ENCODE data around the gene NR2F2. TPM values are rescaled to one million over a fixed set of nuclear protein-coding genes. Genes with fewer than 3 reads are reported as not detected.

NR2F2 gene
- polyA plus RNA-seq, 1 donor (not counting 4 experiments of a cell fraction or from before 2014, with no cell fraction given), result 19.5 TPM

DNA sequence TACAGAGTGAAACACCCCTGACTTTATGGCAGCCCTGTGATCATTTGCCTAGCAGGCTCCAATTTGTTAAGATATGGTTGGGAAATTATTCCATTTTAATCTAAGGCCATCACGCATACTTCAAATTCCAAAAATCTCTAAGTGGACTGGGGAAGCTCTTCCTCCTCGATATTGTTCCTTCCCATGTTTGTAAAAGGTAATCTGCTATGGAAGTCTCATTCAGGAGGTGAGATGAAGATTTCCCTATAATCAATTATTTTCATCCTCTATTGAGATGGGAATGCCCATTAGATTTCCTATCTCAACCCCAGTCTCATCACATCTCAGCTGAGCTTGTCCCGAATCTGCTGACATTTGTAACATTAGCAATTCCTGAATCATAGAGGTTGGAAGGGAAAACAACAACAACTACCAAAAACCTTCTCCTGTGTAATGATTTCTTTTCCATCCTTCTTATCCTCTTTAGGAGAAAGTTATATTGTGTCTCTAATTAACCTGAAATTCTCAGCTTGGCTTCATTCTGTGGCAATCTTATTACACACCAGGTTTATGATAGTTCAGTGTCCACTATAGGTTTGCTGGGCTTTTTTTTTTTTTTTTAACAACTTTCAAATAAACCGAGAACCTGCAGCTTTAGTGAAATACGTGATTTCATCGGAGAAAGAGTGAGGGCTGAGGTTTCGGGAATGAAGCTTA lies 2.2 kb upstream of the NR2F2 start:
- H3K4me3 ChIP-seq (ENCODE audit: control insufficient read depth in 2 of 3, extremely low read depth in 1 of 3, insufficient read depth in 2 of 3, low read depth in 1 of 3, low read length in 3 of 3), result peak overlapping the region in 2 of 3 experiments; percentile 84 to 97
- peak overlapping the region; percentile 8 for H3K27ac ChIP-seq (ENCODE audit: control insufficient read depth, insufficient read depth, low read length)
- FAIRE-seq, result no peak

DNA sequence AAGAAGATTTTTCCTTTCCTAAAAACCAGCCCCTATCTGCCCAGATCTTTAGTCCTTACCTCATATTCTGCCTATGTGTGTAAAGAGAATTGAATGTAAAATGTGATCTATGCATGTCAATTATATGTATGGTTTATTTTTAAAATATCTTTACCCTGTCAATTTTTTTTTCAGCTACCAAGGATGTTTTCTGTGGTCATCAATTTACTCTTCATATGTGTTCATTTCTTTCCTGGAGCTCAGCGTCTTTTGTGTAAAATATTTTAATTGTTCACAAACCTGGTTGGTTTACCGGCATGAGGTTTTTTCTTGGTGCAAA lies 1.7 kb upstream of the NR2F2 start:
- peaks cover 30% of the 10 kb centered on the region for H3K4me1 ChIP-seq (ENCODE audit: control insufficient read depth, extremely low read depth, insufficient read depth, low read length)
- FAIRE-seq (no peak), DNase-seq (ENCODE audit: low read depth, low spot score) (no peak)
- H3K9me3 ChIP-seq (ENCODE audit: control insufficient read depth, low read depth, low read length), result no peaks in the 10 kb centered on the region
- H3K27me3 ChIP-seq (ENCODE audit: control insufficient read depth, extremely low read depth, insufficient read depth, low read length), result no peaks in the 10 kb centered on the region
- H3K9ac ChIP-seq (ENCODE audit: control insufficient read depth, extremely low read depth, insufficient read depth, low read length), result no peak overlapping the region
- no peaks in the 10 kb centered on the region for H4K20me1 ChIP-seq (ENCODE audit: control insufficient read depth, extremely low read depth, insufficient read depth, low read length)
- no peak overlapping the region for H2AFZ ChIP-seq (ENCODE audit: control insufficient read depth, low read length)
- peaks cover 61% of the 10 kb centered on the region for H3K79me2 ChIP-seq (ENCODE audit: control insufficient read depth, insufficient read depth, low read length)
- peaks cover 0 to under 1% of the 10 kb centered on the region in 2 experiments for H3K36me3 ChIP-seq (ENCODE audit: control insufficient read depth in 2 of 2, extremely low read depth in 1 of 2, insufficient read depth in 2 of 2, low read length in 2 of 2)
- no peak overlapping the region for H3K4me3 ChIP-seq (ENCODE audit: control insufficient read depth in 2 of 3, extremely low read depth in 1 of 3, insufficient read depth in 2 of 3, low read depth in 1 of 3, low read length in 3 of 3)
- no peaks in the 10 kb centered on the region for H3K9me1 ChIP-seq (ENCODE audit: control insufficient read depth, extremely low read depth, insufficient read depth, low read length)
- dilution Hi-C loops (cut with MboI; ENCODE audit: extremely low pct_ligation_motif_present, low sequenced_read_pairs), result no loop called here
- H3K27ac ChIP-seq (ENCODE audit: control insufficient read depth, insufficient read depth, low read length), result no peak overlapping the region
- TF ChIP-seq EZH2 (IDR thresholded peaks at IDR 0.05; ENCODE audit: low read length), result no peak
- TF ChIP-seq, protein P1, sequence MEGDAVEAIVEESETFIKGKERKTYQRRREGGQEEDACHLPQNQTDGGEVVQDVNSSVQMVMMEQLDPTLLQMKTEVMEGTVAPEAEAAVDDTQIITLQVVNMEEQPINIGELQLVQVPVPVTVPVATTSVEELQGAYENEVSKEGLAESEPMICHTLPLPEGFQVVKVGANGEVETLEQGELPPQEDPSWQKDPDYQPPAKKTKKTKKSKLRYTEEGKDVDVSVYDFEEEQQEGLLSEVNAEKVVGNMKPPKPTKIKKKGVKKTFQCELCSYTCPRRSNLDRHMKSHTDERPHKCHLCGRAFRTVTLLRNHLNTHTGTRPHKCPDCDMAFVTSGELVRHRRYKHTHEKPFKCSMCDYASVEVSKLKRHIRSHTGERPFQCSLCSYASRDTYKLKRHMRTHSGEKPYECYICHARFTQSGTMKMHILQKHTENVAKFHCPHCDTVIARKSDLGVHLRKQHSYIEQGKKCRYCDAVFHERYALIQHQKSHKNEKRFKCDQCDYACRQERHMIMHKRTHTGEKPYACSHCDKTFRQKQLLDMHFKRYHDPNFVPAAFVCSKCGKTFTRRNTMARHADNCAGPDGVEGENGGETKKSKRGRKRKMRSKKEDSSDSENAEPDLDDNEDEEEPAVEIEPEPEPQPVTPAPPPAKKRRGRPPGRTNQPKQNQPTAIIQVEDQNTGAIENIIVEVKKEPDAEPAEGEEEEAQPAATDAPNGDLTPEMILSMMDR (optimal IDR thresholded peaks at IDR 0.05 in 1 of 3, IDR thresholded peaks at IDR 0.05 in 1 of 3, conservative IDR thresholded peaks at IDR 0.05 in 1 of 3; ENCODE audit: extremely low read depth in 1 of 3, insufficient read depth in 2 of 3, low read length in 3 of 3), result no peak
- no peak overlapping the region for H3K4me2 ChIP-seq (ENCODE audit: control insufficient read depth, extremely low read depth, insufficient read depth, low read depth, low read length)

More for the DNA sequence above, 2.2 kb upstream of the NR2F2 start:
- no peak for DNase-seq (ENCODE audit: low read depth, low spot score)
- Histone ChIP-seq H3K36me3 (ENCODE audit: control insufficient read depth in 2 of 2, extremely low read depth in 1 of 2, insufficient read depth in 2 of 2, low read length in 2 of 2) (no peaks in the 10 kb centered on the region), H3K9me1 (ENCODE audit: control insufficient read depth, extremely low read depth, insufficient read depth, low read length) (no peaks in the 10 kb centered on the region), H3K4me1 (ENCODE audit: control insufficient read depth, extremely low read depth, insufficient read depth, low read length) (peaks cover 27% of the 10 kb centered on the region), H4K20me1 (ENCODE audit: control insufficient read depth, extremely low read depth, insufficient read depth, low read length) (no peaks in the 10 kb centered on the region), H3K79me2 (ENCODE audit: control insufficient read depth, insufficient read depth, low read length) (peaks cover 56% of the 10 kb centered on the region), H3K9ac (ENCODE audit: control insufficient read depth, extremely low read depth, insufficient read depth, low read length) (no peak overlapping the region), H3K9me3 (ENCODE audit: control insufficient read depth, low read depth, low read length) (no peaks in the 10 kb centered on the region), H3K4me2 (ENCODE audit: control insufficient read depth, extremely low read depth, insufficient read depth, low read depth, low read length) (peak overlapping the region; percentile 98), H3K27me3 (ENCODE audit: control insufficient read depth, extremely low read depth, insufficient read depth, low read length) (no peaks in the 10 kb centered on the region), H2AFZ (ENCODE audit: control insufficient read depth, low read length) (peak overlapping the region; percentile 12)
- TF ChIP-seq, protein P1 (optimal IDR thresholded peaks at IDR 0.05 in 1 of 3, IDR thresholded peaks at IDR 0.05 in 1 of 3, conservative IDR thresholded peaks at IDR 0.05 in 1 of 3; ENCODE audit: extremely low read depth in 1 of 3, insufficient read depth in 2 of 3, low read length in 3 of 3), result no peak
- TF ChIP-seq EZH2 (IDR thresholded peaks at IDR 0.05; ENCODE audit: low read length), result no peak
- dilution Hi-C loops (cut with MboI; ENCODE audit: extremely low pct_ligation_motif_present, low sequenced_read_pairs), result no loop called here

All from keratinocyte (primary cell).